COR-L47 (cell line): ENCODE measurements around the gene LRRC27.

Source experiments
- DNase-seq: peaks from one replicate; lab custom pipeline; 2025; lab: John Stamatoyannopoulos, UW

The LRRC27 gene

GRCh38 chr10:132414402-132415016 lies 82.5 kb downstream of the LRRC27 start:
- no peak for DNase-seq

GRCh38 chr10:132415255-132415654 lies 83.3 kb downstream of the LRRC27 start:
- no peak for DNase-seq

- no peak for DNase-seq
Measured at GRCh38 chr10:132415956-132416355, 84.0 kb downstream of the LRRC27 start.

- no peak for DNase-seq
Measured at GRCh38 chr10:132416566-132417256, 84.7 kb downstream of the LRRC27 start.

GRCh38 chr10:132417257-132417910 lies 85.4 kb downstream of the LRRC27 start:
- DNase-seq = no peak

- no peak for DNase-seq
Measured at GRCh38 chr10:132417957-132418441, 86.0 kb downstream of the LRRC27 start.

GRCh38 chr10:132418527-132419416 lies 86.8 kb downstream of the LRRC27 start:
- DNase-seq = peak; percentile 51

GRCh38 chr10:132419538-132420468 lies 87.8 kb downstream of the LRRC27 start:
- DNase-seq = no peak

GRCh38 chr10:132420469-132420980 lies 88.5 kb downstream of the LRRC27 start:
- DNase-seq = no peak

GRCh38 chr10:132420981-132421846 lies 89.2 kb downstream of the LRRC27 start:
- DNase-seq = no peak

GRCh38 chr10:132421847-132422751 lies 90.1 kb downstream of the LRRC27 start:
- peak; percentile 63 for DNase-seq

- no peak for DNase-seq
Measured at GRCh38 chr10:132422903-132423825, 91.2 kb downstream of the LRRC27 start.

- DNase-seq = no peak
Measured at GRCh38 chr10:132423966-132424861, 92.2 kb downstream of the LRRC27 start.

- no peak for DNase-seq
Measured at GRCh38 chr10:132425029-132425756, 93.2 kb downstream of the LRRC27 start.

GRCh38 chr10:132425757-132426155 lies 93.8 kb downstream of the LRRC27 start:
- DNase-seq = no peak
